Stromal cell of bone marrow (primary cell): Measurements from ENCODE around the gene TNS3.

Experiments used
- DNase-seq: peaks from one replicate; pipeline ENCODE4 v3.0.0-alpha.2; 2012; ENCODE audit warnings: low read depth

TNS3 gene

GRCh38 chr7:47484923-47485639 is 96.8 kb downstream of the TNS3 start:
- no peak for DNase-seq

GRCh38 chr7:47484457-47484856 is 97.5 kb downstream of the TNS3 start:
- no peak for DNase-seq

GRCh38 chr7:47483604-47484273 is 98.2 kb downstream of the TNS3 start:
- no peak for DNase-seq

- peak; percentile 74 for DNase-seq
Measured at GRCh38 chr7:47482013-47482875, 99.7 kb downstream of the TNS3 start.

- DNase-seq, result no peak
Measured at GRCh38 chr7:47481541-47482012, 100.3 kb downstream of the TNS3 start.

GRCh38 chr7:47480576-47481538 is 101.1 kb downstream of the TNS3 start:
- no peak for DNase-seq

GRCh38 chr7:47479821-47480575 is 101.9 kb downstream of the TNS3 start:
- no peak for DNase-seq

GRCh38 chr7:47478926-47479711 is 102.8 kb downstream of the TNS3 start:
- no peak for DNase-seq

- no peak for DNase-seq
Measured at GRCh38 chr7:47478017-47478344, 103.9 kb downstream of the TNS3 start.

- no peak for DNase-seq
Measured at GRCh38 chr7:47477191-47478016, 104.5 kb downstream of the TNS3 start.

GRCh38 chr7:47475880-47476227 is 106.1 kb downstream of the TNS3 start:
- DNase-seq, result no peak

- peak; percentile 83 for DNase-seq
Measured at GRCh38 chr7:47474937-47475879, 106.7 kb downstream of the TNS3 start.

- DNase-seq, result no peak
Measured at GRCh38 chr7:47474211-47474936, 107.5 kb downstream of the TNS3 start.

GRCh38 chr7:47473499-47474210 is 108.3 kb downstream of the TNS3 start:
- no peak for DNase-seq

GRCh38 chr7:47472444-47473157 is 109.3 kb downstream of the TNS3 start:
- no peak for DNase-seq

GRCh38 chr7:47471831-47472230 is 110.1 kb downstream of the TNS3 start:
- no peak for DNase-seq
